Activated T-cell treated with anti-CD3 and anti-CD28 coated beads, Interleukin-2, amount 50 U/mL, for 72 hours (primary cell): ENCODE measurements around the gene RNF217. TPM values are rescaled to one million over a fixed set of nuclear protein-coding genes. Genes with fewer than 3 reads are reported as not detected.

Source experiments
- ATAC-seq, 2 donors: fragments of 150-1000 bp; cut with Tn5 transposase; replicated peaks in 1 of 2; 2 replicates each; pipeline ENCODE4 v1.10.0; 2021; ENCODE audit warnings: moderate library complexity in 2 of 2, mild to moderate bottlenecking in 1 of 2
- DNase-seq, 2 donors: peaks; one replicate each; pipeline ENCODE4 v3.0.0; 2021 to 2022; ENCODE audit warnings: mixed read lengths in 1 of 2
- H3K27ac Mint-ChIP-seq: one replicate; pipeline ENCODE4 v1.8.0; 2022; ENCODE audit warnings: mild to moderate bottlenecking, moderate library complexity, mixed read lengths
- H3K27me3 Mint-ChIP-seq: one replicate; pipeline ENCODE4 v1.8.0; 2022; ENCODE audit warnings: low read depth, mixed read lengths
- H3K36me3 Mint-ChIP-seq, 2 donors: one replicate each; pipeline ENCODE4 v1.8.0; 2022; ENCODE audit warnings: mixed read lengths in 2 of 2, mild to moderate bottlenecking in 1 of 2; ENCODE audit not compliant: insufficient read depth in 2 of 2
- H3K4me1 Mint-ChIP-seq: one replicate; pipeline ENCODE4 v1.8.0; 2022; ENCODE audit warnings: low read depth, mixed read lengths
- H3K4me3 Mint-ChIP-seq, 2 donors: one replicate each; pipeline ENCODE4 v1.8.0; 2022; ENCODE audit warnings: mild to moderate bottlenecking in 2 of 2, mixed read lengths in 2 of 2, moderate library complexity in 2 of 2
- H3K9me3 Mint-ChIP-seq, 2 donors: one replicate each; pipeline ENCODE4 v1.8.0; 2022; ENCODE audit warnings: mixed read lengths in 2 of 2
- total RNA-seq, 2 donors: library from RNA; stranded (reverse); gene quantifications; one replicate each; pipeline ENCODE4 v1.2.3, GENCODE V29; 2022

RNF217 gene
- total RNA-seq, 2 donors from 2014 or later = 1.2 to 1.9 TPM

GRCh38 chr6:124986164-124986563, 23.9 kb downstream of the RNF217 start:
- Mint-ChIP-seq H3K4me3 (no peak overlapping the region), H3K27ac (no peak overlapping the region), H3K9me3 (no peaks in the 10 kb centered on the region), H3K4me1 (no peaks in the 10 kb centered on the region), H3K27me3 (no peaks in the 10 kb centered on the region), H3K36me3 (no peaks in the 10 kb centered on the region)
- DNase-seq (no peak), ATAC-seq (no peak)

GRCh38 chr6:124987291-124987690, 25.1 kb downstream of the RNF217 start:
- ATAC-seq (no peak), DNase-seq (no peak)
- no peaks in the 10 kb centered on the region for H3K9me3 Mint-ChIP-seq
- H3K36me3 Mint-ChIP-seq = no peaks in the 10 kb centered on the region
- no peaks in the 10 kb centered on the region for H3K4me1 Mint-ChIP-seq
- no peak overlapping the region for H3K27ac Mint-ChIP-seq
- H3K27me3 Mint-ChIP-seq = no peaks in the 10 kb centered on the region
- no peak overlapping the region for H3K4me3 Mint-ChIP-seq

- Mint-ChIP-seq H3K27me3 (no peaks in the 10 kb centered on the region), H3K36me3 (no peaks in the 10 kb centered on the region)
Measured at GRCh38 chr6:124987999-124988591, 25.9 kb downstream of the RNF217 start.

GRCh38 chr6:124989136-124989983, 27.1 kb downstream of the RNF217 start:
- Mint-ChIP-seq H3K9me3 (no peaks in the 10 kb centered on the region), H3K4me3 (no peak overlapping the region), H3K27me3 (no peaks in the 10 kb centered on the region), H3K4me1 (no peaks in the 10 kb centered on the region), H3K36me3 (no peaks in the 10 kb centered on the region), H3K27ac (no peak overlapping the region)
- DNase-seq (no peak), ATAC-seq (no peak)

More at GRCh38 chr6:124987999-124988591, 25.9 kb downstream of the RNF217 start:
- ATAC-seq (no peak), DNase-seq (no peak)
- Mint-ChIP-seq H3K27ac (no peak overlapping the region), H3K9me3 (no peaks in the 10 kb centered on the region), H3K4me1 (no peaks in the 10 kb centered on the region), H3K4me3 (no peak overlapping the region)

- Mint-ChIP-seq H3K9me3 (no peaks in the 10 kb centered on the region), H3K36me3 (no peaks in the 10 kb centered on the region), H3K27ac (no peak overlapping the region), H3K27me3 (no peaks in the 10 kb centered on the region), H3K4me3 (no peak overlapping the region), H3K4me1 (no peaks in the 10 kb centered on the region)
- no peak for DNase-seq
- ATAC-seq = no peak
Measured at GRCh38 chr6:124990988-124991387, 28.8 kb downstream of the RNF217 start.

- no peak overlapping the region for H3K27ac Mint-ChIP-seq
- ATAC-seq = no peak
- H3K4me3 Mint-ChIP-seq = no peak overlapping the region
- no peaks in the 10 kb centered on the region for H3K27me3 Mint-ChIP-seq
- no peaks in the 10 kb centered on the region for H3K36me3 Mint-ChIP-seq
- no peaks in the 10 kb centered on the region for H3K9me3 Mint-ChIP-seq
- H3K4me1 Mint-ChIP-seq = no peaks in the 10 kb centered on the region
- DNase-seq = no peak
Measured at GRCh38 chr6:124991764-124992295, 29.6 kb downstream of the RNF217 start.

GRCh38 chr6:124993327-124993726, 31.1 kb downstream of the RNF217 start:
- H3K4me1 Mint-ChIP-seq = no peaks in the 10 kb centered on the region

GRCh38 chr6:124994648-124995047, 32.4 kb downstream of the RNF217 start:
- no peaks in the 10 kb centered on the region for H3K27me3 Mint-ChIP-seq
- no peaks in the 10 kb centered on the region for H3K4me1 Mint-ChIP-seq
- ATAC-seq (no peak), DNase-seq (no peak)
- H3K9me3 Mint-ChIP-seq = no peaks in the 10 kb centered on the region
- H3K36me3 Mint-ChIP-seq = no peaks in the 10 kb centered on the region
- no peak overlapping the region for H3K4me3 Mint-ChIP-seq
- H3K27ac Mint-ChIP-seq = no peak overlapping the region

More at GRCh38 chr6:124993327-124993726, 31.1 kb downstream of the RNF217 start:
- ATAC-seq (no peak), DNase-seq (no peak)
- Mint-ChIP-seq H3K9me3 (no peaks in the 10 kb centered on the region), H3K27me3 (no peaks in the 10 kb centered on the region), H3K27ac (no peak overlapping the region), H3K36me3 (no peaks in the 10 kb centered on the region), H3K4me3 (no peak overlapping the region)

- Mint-ChIP-seq H3K36me3 (no peaks in the 10 kb centered on the region), H3K4me1 (no peaks in the 10 kb centered on the region), H3K27ac (no peak overlapping the region), H3K9me3 (no peaks in the 10 kb centered on the region), H3K27me3 (no peaks in the 10 kb centered on the region), H3K4me3 (no peak overlapping the region)
- ATAC-seq = no peak
- no peak for DNase-seq
Measured at GRCh38 chr6:124995131-124995530, 32.9 kb downstream of the RNF217 start.

- Mint-ChIP-seq H3K36me3 (no peaks in the 10 kb centered on the region), H3K4me1 (no peaks in the 10 kb centered on the region), H3K4me3 (no peak overlapping the region), H3K9me3 (no peaks in the 10 kb centered on the region), H3K27ac (no peak overlapping the region), H3K27me3 (no peaks in the 10 kb centered on the region)
- no peak for ATAC-seq
- no peak for DNase-seq
Measured at GRCh38 chr6:124995645-124996325, 33.5 kb downstream of the RNF217 start.

- H3K27me3 Mint-ChIP-seq = no peaks in the 10 kb centered on the region
- H3K36me3 Mint-ChIP-seq = no peaks in the 10 kb centered on the region
- H3K4me1 Mint-ChIP-seq = no peaks in the 10 kb centered on the region
- ATAC-seq (no peak), DNase-seq (no peak)
- H3K9me3 Mint-ChIP-seq = no peaks in the 10 kb centered on the region
- H3K4me3 Mint-ChIP-seq = no peak overlapping the region
- no peak overlapping the region for H3K27ac Mint-ChIP-seq
Measured at GRCh38 chr6:124996411-124996810, 34.2 kb downstream of the RNF217 start.

GRCh38 chr6:124997196-124997875, 35.1 kb downstream of the RNF217 start:
- H3K4me1 Mint-ChIP-seq = no peaks in the 10 kb centered on the region
- no peak overlapping the region for H3K27ac Mint-ChIP-seq
- H3K9me3 Mint-ChIP-seq = no peaks in the 10 kb centered on the region
- DNase-seq (no peak), ATAC-seq (no peak)
- H3K36me3 Mint-ChIP-seq = no peaks in the 10 kb centered on the region
- H3K27me3 Mint-ChIP-seq = no peaks in the 10 kb centered on the region
- no peak overlapping the region for H3K4me3 Mint-ChIP-seq
